Measurements from ENCODE around the gene TRIM28.

- TF ChIP-seq CTCF (IDR thresholded peaks at IDR 0.05; ENCODE audit: poor library complexity) (no peak), EZH2phosphoT487 (IDR thresholded peaks at IDR 0.05; ENCODE audit: low read depth, severe bottlenecking, unreplicated experiment) (no peak)
Observed at GRCh38 chr19:58562122-58563033, 18.5 kb downstream of the TRIM28 start.

Measured in hepatocyte (in vitro differentiated cells).